ENCODE results near the gene RASSF6. TPM values are rescaled to one million over a fixed set of nuclear protein-coding genes. Genes with fewer than 3 reads are reported as not detected.

The RASSF6 gene
- 10.6 and 12.7 TPM in 2 replicates for total RNA-seq

GRCh38 chr4:73620115-73620792, at the start of gene RASSF6:
RASSF6 (minus strand) TSS chr4:73620436; CDS start chr4:73611795, 8,641 bp downstream.

Other genes with a start within 250 kb of the RASSF6 start
- gene ALB, start 216.1 kb downstream of the RASSF6 start, total RNA-seq: 0.28 TPM in 1 of 2 replicates, not detected in the other
- gene AFP, start 184.2 kb downstream of the RASSF6 start, total RNA-seq: not detected in 2 replicates
- gene AFM, start 138.7 kb downstream of the RASSF6 start, total RNA-seq: not detected in 2 replicates
- 8.5 and 29.0 TPM in 2 replicates for gene CXCL8, start 120.1 kb upstream of the RASSF6 start, total RNA-seq
- gene CXCL6, start 216.2 kb upstream of the RASSF6 start, total RNA-seq: 0.78 TPM in 1 of 2 replicates, not detected in the other
- gene PF4V1, start 232.9 kb upstream of the RASSF6 start, total RNA-seq: not detected in 2 replicates
- 4.1 and 88.6 TPM in 2 replicates for gene CXCL1, start 249.0 kb upstream of the RASSF6 start, total RNA-seq